GM21367 (cell line): ENCODE data around the gene RASGEF1C.

Source experiments
- ATAC-seq: cut with Tn5 transposase; IDR thresholded peaks from one replicate; pipeline ENCODE4 v1.9.1; 2021; ENCODE audit not compliant: unreplicated experiment

Gene RASGEF1C

DNA sequence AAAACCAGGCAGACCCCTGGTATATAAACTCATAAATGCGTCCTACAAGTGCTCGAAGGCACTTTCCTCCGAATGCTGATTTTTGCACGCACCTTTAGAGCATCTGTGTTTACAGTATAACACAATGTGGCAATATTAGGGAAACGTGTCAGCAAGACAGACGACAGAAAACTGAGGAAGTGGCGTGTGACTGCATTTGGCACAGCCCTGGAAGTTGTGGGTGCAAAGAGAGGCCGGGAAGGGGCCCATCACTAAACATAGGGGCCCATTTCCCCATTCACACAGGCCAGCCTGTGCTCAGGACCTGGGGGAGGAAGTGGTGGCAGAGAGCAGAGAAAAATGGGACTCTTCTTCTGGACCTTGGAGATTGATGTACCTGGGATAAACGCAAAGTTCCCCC, 48.2 kb downstream of the RASGEF1C start:
- ATAC-seq, result no peak

DNA sequence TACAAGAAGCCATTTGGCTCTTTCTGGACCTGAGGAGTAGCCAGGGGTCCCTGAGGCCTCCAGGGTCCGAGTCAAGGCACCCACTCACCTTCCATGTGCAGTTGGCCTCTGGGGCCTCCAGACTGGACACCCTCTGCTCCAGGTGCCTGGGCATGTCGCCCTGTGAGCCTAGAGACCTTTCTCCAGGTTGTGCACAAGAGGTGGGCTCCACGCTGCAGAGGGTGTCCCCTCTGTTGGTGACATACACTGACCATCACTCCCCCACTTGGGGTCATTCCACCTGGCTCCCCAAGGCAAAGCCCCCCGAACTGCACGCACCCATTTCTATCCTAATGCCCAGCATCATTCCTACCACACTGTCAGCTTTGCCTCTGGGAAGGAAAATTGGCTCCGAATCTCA, 48.8 kb downstream of the RASGEF1C start:
- no peak for ATAC-seq

DNA sequence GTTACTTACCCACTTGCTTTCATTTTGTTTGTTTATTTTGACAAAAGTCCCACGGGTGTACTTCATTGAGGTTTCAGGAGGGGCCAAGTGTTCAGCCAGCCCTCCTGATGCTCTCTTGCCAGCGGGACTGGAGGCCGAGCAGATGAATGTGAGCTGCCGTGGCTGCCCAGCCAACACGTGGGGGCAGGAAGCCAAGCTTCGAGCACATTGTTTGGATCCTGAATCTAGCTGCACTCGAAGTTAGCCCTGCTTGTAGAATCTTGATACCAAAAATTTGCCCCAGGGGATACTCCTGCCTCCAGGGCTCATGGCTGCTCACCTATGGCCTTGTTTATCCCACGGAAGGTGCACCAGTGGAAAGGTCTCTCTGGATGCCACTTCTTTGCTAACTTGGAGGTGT, 49.3 kb downstream of the RASGEF1C start:
- no peak for ATAC-seq

DNA sequence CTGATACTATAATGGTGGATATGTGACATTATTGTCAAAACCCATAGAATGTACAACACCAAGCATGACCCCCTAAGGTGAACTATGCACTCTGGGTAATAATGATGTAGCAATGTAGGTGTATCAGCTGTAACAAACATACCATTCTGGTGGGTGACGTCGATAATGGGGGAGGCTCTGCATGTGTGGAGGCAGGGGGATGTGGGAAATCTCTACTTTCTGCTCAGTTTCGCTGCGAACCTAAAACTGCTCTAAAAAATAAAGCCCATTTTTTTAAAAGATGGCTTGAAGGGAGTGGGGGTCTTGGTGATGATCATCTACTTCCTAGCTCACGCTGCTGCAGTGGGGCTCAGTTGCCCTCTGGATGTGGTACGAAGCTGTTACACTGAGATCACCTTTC, 51.1 kb downstream of the RASGEF1C start:
- no peak for ATAC-seq

DNA sequence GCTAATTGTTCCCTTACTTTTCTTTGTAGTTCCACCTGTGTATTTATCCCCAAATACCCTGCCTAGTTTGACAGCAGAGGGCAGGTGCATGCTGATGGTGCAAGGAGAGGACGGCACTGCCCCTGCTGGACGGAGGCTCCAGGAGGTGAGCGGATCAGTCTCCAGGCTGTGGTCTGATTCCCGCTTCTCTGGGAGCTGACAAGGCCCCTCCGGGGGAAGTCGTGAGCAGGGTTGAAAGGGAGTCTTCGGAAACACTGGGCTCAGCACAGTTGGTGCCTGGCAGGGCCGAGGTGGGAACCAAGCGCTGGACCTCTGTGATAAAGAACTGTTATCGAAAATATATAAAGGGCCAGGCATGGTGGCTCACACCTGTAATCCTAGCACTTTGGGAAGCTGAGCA, 52.9 kb downstream of the RASGEF1C start:
- no peak for ATAC-seq

DNA sequence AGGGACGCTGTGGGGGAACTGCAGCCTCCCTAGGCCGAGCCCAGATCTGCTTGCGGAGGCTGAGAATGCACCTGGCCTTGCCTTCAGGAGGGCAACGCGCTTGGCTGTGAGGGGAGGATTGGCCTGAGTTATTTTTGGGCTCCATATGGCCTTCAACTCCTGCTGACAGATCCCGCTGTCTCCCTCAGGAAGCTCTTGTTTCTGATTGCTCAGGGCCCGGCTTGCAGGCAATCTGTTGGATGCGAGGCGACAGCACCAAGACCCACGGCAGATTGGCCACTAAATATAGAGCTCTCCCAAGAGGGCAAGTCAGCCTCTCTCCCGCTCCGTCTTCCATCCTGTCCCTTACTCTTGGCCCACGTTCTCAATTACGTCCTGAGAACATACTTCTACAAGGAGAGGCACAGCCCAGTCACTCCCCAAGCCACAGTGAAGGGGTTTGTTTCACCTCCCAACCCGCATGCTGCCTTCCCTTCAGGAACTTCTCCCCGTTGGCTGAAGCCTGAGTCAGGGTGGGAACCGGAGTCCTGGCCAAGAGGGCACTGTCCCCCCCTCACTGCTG, 53.6 kb downstream of the RASGEF1C start:
- ATAC-seq, result no peak

DNA sequence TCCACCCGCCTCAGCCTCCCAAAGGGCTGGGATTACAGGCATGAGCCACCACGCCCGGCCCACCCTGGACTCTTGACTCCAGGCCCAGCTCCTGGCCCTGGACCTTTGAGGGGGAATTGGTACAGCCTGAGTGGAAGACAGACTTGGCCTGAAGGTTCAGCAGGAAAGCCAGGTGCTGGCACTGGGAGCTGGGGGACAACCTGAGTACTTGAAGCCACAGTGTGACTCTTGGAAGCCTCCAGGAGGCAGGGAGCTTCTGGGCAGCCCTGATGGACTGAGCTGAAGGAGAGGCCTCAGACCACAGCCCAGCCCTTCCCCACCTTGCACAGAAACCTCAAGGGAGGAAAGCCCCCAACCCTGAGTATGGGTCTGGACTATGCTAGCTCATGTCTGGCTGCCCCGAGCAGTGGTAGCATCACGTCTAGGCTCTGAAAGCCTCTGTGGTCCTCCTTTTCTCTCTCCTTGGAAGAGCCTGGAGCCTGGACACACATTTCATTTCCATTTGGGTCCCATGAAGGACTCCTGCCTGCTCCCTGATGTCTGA, 54.1 kb downstream of the RASGEF1C start:
- ATAC-seq, result no peak

DNA sequence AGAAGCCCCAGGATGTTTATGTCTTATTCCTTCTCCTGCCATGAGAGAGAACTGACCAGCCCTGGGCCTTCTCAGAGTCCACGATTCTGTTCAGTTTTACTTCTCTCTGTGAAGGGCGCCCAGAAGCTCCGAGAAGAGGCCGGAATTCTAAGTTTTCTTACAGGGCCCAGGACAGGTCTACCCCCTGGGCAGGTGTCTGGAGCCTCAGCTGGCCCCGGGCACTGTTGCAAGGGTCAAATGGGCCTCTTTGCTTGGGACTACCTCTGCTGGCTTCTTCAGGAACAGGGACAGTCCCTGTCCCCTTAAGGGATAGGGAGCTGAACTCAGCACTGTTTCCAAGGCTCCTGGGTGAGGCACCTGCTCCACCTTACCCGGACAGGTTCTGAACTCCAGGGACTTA, 55.0 kb downstream of the RASGEF1C start:
- ATAC-seq, result no peak

DNA sequence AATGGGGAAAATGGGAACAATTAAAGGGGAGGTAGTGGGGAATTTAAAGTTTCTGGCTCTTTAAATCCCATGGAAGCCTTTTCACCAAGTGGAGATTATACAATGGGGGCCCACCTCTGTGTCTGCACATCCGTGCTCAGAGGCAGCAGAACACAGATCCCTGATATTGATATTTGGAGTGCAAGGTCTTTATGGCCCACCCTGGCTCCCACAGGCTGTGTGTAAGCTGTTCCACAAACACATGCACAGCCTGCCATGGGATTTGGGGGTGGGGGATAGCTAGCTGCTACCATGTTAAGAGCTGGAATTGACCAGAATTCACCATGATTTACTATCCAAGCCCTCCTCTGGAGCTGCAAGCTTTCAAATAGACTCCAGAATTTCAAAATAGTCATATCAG, 55.9 kb downstream of the RASGEF1C start:
- no peak for ATAC-seq

DNA sequence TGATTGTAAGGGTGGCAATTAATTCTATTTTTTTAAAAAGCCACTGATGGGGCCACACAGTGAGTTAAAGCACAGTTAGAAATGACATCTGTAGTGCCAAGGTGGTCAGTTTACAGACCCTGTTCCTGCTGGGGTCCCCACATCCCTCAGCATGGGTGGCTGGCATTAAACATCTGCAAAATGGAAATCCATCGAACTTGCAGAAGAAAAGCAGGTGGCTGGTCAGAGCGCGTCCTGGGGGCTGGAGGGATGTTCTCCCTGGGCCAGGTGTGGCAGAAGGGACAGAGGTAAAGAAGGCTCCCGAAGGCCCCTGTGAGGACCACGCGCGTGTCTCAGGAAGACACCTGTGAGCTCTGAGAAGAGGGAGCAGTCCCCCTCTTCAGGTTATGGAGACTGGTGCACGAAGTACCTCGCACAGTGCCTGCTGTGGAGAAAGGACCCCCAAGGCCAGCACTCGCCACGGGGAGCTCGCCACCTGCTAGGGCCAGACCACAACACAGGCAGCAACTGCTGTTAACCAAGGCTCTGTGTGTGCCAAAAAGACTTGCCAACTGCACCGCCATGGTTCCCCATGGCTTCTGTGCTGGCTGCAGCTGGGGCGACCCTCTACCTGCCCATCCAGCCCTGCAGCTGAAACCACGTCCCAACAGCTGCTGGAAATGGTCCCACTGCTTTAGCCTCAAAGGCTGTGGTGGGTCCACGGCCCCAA, 65.2 kb downstream of the RASGEF1C start:
- ATAC-seq, result no peak

DNA sequence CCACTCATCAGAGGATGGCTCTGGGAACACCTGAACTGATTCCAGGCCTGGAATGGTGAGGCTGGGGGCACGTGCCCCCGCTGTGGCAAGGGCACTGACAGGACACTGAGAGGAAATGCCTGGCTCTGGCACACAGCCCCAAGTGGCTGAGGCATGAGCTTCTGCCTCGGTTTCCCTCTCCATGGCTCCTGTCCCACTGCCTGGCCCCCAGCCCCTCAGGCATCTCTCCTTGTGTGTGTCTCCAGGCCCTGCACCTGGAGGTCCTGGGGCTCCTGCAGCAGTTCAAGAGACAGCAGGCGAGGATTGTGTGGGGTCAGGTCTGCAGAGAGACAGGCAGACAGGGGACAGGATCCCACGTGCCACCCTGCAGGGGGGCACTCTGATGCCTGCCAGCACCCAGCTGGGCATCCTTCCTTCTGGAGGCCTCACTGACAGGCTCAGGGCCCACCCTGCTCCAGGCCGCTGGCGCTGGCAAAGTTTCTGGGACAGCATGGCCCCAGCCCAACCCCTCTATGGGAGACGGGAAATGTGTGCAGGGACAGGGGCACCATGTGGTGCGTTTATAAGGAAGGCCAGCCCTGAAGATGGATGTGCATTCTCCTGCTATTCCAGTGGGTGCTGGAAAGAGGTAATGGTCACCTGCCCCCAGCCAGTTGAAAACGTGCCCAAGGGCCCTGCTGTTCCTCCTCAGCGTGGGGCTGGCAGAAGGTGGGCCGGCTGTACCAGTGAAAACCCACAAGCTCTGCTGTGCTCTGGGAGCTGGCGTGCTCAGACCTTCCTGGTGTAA, 66.0 kb downstream of the RASGEF1C start:
- ATAC-seq, result no peak

DNA sequence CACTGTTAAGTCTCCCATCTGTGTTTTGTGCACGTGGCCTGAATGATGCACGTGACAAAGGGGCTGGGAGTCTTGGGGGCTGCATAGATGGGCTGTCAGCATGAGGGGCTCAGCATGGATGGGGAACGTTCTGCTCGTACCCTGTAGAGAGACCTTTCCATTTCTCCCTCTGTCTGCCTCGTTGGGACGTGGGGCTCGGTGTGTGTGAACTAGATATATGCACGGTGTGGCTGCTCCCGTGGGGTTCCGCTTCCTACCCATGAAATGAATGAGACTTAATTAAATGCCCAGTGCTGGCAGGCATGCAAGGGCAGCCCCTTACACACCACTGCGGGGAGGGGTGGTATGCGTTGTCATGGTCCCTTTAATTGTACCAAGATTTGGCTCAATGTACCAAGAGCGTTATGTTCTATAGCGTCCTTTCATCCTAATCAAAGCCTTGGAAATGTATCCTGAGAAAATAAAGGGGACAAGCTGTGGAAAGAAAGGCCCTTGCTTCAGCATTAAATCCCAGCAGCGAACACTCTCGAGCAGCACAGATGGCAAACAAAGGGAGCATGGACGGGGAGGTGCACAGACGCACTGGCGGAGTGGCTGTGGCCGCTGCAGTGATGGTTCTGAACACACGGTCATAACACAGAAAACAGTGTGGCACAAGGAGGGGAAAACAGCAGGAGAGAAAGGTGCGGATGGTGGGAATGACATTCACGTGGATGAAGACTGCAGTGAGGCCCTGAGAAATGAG, 66.8 kb downstream of the RASGEF1C start:
- no peak for ATAC-seq

DNA sequence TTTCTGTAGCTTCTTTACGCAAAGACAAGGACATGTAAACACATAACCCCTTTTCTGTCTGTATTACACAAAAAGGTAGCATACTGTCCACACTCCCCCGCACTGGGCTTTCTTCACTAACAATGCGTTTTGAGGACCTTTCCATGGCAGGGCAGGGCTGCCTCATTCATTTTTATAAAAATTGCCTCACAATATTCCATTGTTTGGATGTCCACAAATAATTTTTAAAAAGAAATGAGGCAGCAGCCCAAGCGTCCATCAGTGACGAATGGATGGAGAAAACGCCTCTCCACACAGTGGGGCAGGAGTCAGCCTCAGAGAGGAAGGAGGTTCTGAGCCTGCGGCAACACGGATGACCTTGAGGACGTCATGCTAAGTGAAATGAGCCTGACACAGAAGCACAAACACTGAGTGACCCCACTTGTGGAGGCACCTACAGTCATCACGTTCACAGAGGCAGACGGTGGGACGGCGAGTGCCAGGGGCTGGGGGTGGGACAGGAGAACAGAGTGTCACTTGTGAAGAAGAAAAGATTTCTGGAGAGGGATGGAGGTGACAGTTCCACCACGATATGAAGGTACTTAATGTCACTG, 67.8 kb downstream of the RASGEF1C start:
- no peak for ATAC-seq

DNA sequence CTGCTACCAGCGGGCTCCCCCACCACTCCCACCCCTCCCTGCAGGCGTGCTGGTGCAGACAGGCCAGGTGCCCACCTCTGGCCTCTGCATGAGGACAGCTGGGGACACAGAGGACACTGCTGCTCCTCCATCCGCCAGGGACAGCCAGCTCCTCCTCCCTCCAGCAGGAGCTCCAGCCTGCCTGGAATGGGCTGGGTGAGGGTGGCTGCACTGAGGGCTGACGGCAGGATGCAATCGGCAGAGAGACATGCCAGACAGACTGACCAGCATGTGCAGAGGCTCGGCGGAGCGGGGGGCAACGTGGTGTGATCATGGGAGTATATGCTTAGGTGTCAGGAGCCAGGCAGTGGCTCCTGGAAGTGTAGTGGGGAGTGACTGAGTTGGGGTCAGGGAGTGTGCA, 68.4 kb downstream of the RASGEF1C start:
- ATAC-seq, result no peak

DNA sequence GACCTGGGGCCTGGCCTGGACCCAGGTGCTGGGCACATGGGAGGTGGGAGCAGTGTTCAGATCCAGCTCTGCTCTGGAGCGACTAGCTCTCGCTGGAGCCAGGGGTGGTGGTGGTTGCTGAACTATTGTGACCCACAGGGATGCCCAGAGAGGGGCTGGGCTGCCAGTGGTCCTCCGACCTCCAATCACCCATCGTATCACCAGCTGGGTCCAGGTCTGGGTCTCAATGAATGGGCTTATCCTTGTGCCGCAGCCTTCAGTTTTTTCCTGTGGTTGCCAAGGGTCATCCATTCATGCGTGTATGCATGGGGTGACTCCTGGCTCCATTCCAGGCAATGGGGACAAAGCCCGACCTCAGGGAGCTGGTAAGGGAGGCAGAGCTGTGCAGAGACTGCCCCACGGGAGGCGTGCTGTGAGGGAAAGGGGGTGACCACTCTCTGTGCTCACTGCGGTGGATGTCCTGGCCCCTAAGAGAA, 68.9 kb downstream of the RASGEF1C start:
- ATAC-seq, result no peak

DNA sequence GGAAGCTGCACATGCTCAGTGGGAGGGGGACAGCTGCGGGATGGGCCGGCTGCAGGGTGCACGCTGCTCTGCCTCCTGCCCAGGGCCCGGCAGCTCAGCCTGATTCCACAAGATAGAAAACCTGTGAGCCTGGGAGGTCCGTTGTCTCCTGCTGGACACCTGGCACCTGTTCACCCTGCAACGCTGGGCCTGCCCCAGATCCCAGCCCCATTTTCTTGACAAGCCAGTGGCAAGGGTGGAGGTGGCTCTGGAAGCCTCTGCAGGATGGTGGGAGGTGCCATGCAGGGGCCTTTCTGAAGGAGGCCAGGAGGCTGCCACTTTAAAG, 69.3 kb downstream of the RASGEF1C start:
- ATAC-seq, result no peak

DNA sequence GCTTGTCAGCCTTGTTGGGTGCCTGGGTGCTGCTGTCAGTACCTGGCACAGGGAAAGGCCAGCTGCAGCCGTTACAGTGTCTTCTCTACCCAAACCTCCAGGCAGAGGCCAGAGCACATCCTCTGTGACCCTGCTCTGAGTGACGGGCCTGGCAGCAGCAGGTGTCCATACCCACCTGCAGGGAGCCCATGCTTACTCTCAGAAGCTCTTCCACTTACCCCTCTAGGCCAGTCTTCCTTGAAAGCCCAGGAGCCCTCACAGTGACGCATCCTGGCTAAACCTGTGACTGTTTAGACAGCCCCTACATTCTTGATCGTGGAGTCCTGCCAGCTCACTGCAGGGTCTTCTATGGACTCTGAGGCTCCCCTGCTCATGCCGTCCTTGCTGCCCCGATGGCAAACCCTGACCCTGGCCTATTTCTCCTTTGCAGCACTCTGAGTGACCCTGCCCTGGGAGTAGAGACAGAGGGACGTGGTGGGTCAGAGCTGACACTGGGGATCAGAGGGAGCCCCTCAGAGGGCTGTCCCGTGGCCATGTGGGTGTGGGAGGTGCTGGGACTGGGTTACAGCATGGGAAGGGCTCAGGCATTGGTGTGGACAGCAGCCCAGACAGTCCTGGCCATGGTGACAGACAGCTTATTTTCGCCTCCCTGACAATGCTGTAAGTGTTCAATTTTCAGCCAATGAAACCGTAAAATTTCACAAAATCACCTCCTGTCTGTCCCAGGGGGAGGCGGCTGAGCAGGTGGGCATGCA, 69.9 kb downstream of the RASGEF1C start:
- ATAC-seq, result no peak

DNA sequence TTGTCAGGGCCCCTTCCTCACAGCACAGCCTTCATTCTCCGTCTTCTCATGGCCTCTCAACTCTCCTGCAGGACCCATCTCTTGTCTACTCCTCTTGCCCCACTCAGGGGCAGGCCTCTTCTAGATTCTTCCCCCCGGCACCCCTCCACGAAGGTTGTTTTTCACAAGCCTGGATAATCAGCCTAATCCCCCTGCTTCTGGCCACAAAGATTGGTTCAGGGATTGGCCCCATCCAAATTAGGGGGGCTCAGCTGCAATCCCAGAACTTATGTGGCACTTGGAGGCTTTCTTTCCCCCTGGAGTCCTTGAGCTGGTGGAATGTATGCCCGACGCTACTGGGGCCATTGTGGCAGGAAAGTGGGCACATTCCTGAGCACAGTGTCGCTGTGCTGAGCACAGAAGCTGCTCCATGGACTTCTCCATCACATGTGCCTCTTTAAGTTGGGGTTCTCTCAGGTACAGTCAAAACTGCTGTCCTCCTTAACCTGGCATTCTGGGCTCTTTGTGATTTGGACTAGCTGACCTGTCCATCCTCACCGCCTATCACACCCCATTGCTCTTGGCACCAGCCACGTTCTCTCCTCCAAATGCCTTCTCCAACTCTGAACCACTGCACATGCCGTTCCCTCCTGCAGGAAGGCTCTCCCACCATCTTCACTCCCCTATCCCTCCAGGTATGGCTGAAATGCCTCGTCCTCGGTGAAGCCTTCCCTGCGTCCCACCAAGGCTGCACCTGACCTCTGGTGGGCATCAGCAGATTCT, 70.6 kb downstream of the RASGEF1C start:
- no peak for ATAC-seq

DNA sequence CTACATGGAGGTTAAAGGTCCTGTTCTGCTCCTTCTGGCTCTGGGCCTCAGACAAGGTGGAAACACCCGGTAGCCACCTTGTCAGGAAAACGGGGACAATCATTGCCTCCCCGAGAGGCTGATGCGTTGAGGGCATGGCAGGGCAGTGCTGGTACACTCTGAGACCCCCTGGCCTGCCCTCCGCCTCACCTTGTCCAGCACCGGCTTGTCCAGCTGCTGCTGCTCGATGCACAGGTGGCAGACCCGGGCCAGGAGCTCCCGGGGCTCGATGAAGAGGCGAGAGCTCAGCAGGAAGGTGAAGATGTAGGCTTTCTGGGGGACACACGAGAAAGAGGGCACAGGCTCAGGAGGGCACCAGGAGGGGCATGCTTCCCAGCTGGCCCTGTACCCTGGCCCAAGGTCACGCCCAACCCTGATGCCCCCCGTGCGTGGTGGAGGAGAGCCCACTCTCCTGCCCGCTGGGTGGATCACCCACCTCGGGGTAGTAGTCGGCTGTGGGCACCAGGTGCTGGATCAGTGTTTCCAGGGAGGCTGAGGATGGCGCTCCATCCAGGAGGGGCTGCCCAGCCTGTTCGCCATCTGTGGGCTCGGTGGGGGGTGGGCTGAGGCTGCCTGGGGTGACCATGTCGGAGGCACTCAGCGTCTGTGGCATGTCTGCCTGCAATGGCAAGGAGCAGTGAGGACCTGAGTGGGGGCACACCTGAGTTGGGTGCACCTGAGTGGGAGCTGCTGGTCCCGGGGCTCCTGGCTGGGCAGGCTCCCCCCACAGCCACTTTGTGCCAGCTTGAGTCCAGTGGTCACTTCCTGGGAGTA, 71.4 kb downstream of the RASGEF1C start:
- no peak for ATAC-seq
